Prostate gland (tissue), 2 donors: ENCODE results near the gene ZFHX2.

Source experiments
- POLR2AphosphoS5 ChIP-seq: sonication (generic); formaldehyde crosslinking; IDR thresholded peaks from one replicate; pipeline ENCODE4 v1.6.1; 2017; ENCODE audit warnings: antibody characterized with exemption
- TF ChIP-seq, protein P1 (sequence below), 4 experiments: fragments of 200-600 bp in 2 of 4; fragments of 450-650 bp in 2 of 4; sonication (generic) in 2 of 4; IDR thresholded peaks; 1 replicate in 3 of 4; 2 replicates in 1 of 4; pipeline ENCODE4 v1.5.1; 2016 to 2019; ENCODE audit warnings: antibody characterized with exemption in 4 of 4, mild to moderate bottlenecking in 2 of 4, moderate library complexity in 2 of 4

DNA sequence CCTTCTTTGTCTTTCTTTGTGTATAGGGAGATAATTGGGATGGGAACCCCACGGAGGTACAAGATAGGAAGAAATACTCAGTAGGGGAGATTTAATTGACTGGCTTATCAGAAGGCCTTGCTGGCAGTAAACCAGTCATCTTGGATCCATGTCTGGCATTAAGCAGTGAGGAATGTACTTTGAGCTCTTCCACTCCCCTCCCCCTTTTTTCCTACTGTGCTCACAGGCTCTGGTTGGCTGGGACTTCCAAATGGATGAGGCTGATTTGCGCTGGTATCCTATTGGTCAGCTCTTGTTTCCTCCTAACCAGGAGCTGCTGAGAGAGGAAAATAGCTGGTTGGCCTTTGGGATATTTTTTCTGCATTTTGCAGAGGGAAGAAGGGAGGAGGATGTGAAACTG, 57.3 kb downstream of the ZFHX2 start:
- TF ChIP-seq, protein P1, sequence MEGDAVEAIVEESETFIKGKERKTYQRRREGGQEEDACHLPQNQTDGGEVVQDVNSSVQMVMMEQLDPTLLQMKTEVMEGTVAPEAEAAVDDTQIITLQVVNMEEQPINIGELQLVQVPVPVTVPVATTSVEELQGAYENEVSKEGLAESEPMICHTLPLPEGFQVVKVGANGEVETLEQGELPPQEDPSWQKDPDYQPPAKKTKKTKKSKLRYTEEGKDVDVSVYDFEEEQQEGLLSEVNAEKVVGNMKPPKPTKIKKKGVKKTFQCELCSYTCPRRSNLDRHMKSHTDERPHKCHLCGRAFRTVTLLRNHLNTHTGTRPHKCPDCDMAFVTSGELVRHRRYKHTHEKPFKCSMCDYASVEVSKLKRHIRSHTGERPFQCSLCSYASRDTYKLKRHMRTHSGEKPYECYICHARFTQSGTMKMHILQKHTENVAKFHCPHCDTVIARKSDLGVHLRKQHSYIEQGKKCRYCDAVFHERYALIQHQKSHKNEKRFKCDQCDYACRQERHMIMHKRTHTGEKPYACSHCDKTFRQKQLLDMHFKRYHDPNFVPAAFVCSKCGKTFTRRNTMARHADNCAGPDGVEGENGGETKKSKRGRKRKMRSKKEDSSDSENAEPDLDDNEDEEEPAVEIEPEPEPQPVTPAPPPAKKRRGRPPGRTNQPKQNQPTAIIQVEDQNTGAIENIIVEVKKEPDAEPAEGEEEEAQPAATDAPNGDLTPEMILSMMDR (IDR thresholded peaks at IDR 0.05): no peak
- no peak for TF ChIP-seq POLR2AphosphoS5
